ENCODE data around the gene MT1X. TPM values are rescaled to one million over a fixed set of nuclear protein-coding genes. Genes with fewer than 3 reads are reported as not detected.
"Not testable (repeated sequence)": the region's sequence is repeated elsewhere in the genome, so short reads cannot be mapped to it uniquely, and the experiment has no call there.

The MT1X gene
- total RNA-seq, 2 donors from 2014 or later = 268 to 697 TPM

GRCh38 chr16:56664506-56664905 lies 17.8 kb upstream of the MT1X start:
- no peak overlapping the region for H3K4me3 ChIP-seq
- intact Hi-C loops (cut with DNase I) = no loop called here
- TF ChIP-seq POLR2A (IDR thresholded peaks at IDR 0.05) = no peak
- no peak for TF ChIP-seq CTCF (IDR thresholded peaks at IDR 0.05)
- no peak for TF ChIP-seq POLR2AphosphoS5 (IDR thresholded peaks at IDR 0.05)
- H3K4me1 ChIP-seq (replicated peaks) = peaks cover 6% of the 10 kb centered on the region
- no peak overlapping the region for H3K27ac ChIP-seq
- no peaks in the 10 kb centered on the region for H3K36me3 ChIP-seq
- WGBS = 93% methylated on average over 1 of the region's 1 CpG
- no peaks in the 10 kb centered on the region for H3K9me3 ChIP-seq
- no peaks in the 10 kb centered on the region for H3K27me3 ChIP-seq (replicated peaks; ENCODE audit: insufficient read depth)
- no peak for DNase-seq (ENCODE audit: low spot score)

- H3K4me1 ChIP-seq (replicated peaks); H3K27me3 ChIP-seq (replicated peaks; ENCODE audit: insufficient read depth); H3K36me3 ChIP-seq; DNase-seq (ENCODE audit: low spot score); intact Hi-C loops (cut with DNase I); H3K27ac ChIP-seq; H3K4me3 ChIP-seq; H3K9me3 ChIP-seq: not testable (repeated sequence)
- WGBS = 72% methylated on average over 8 of the region's 8 CpGs
These were observed 16.7 kb upstream of the MT1X start for GRCh38 chr16:56665286-56666261.

GRCh38 chr16:56667581-56668571 lies 14.4 kb upstream of the MT1X start, which contains the start of gene MT1G:
TSS of gene MT1G (minus strand) at chr16:56668065. CDS start at chr16:56667993, 72 bp downstream.
- no peak for TF ChIP-seq CTCF (IDR thresholded peaks at IDR 0.05)
- TF ChIP-seq POLR2A (IDR thresholded peaks at IDR 0.05) = no peak
- TF ChIP-seq POLR2AphosphoS5 (IDR thresholded peaks at IDR 0.05) = no peak
- DNase-seq (ENCODE audit: low spot score) = peak; percentile 33
- Histone ChIP-seq H3K9me3 (no peaks in the 10 kb centered on the region), H3K4me1 (replicated peaks) (peaks cover 6% of the 10 kb centered on the region), H3K4me3 (peak within 1 kb of the TSS; percentile 14 to 17), H3K27ac (no peak within 1 kb of the TSS), H3K36me3 (no peaks in the 10 kb centered on the region), H3K27me3 (replicated peaks; ENCODE audit: insufficient read depth) (no peaks in the 10 kb centered on the region)
- 13% methylated on average over 44 of the region's 46 CpGs for WGBS
- intact Hi-C loops (cut with DNase I) = no loop called here

GRCh38 chr16:56669005-56669839 lies 13.0 kb upstream of the MT1X start, which contains the start of gene MT1H:
TSS of gene MT1H (plus strand) at chr16:56669814. CDS start at chr16:56669885, 71 bp downstream.
- Histone ChIP-seq H3K27me3 (replicated peaks; ENCODE audit: insufficient read depth) (no peaks in the 10 kb centered on the region), H3K4me3 (no peak within 1 kb of the TSS)
- DNase-seq (ENCODE audit: low spot score) = no peak

More at GRCh38 chr16:56669005-56669839, 13.0 kb upstream of the MT1X start, which contains the start of gene MT1H:
- TF ChIP-seq POLR2A (IDR thresholded peaks at IDR 0.05) = no peak
- TF ChIP-seq CTCF (IDR thresholded peaks at IDR 0.05) = no peak
- no peak for TF ChIP-seq POLR2AphosphoS5 (IDR thresholded peaks at IDR 0.05)
- Histone ChIP-seq H3K36me3 (no peaks in the 10 kb centered on the region), H3K9me3 (no peaks in the 10 kb centered on the region), H3K4me1 (replicated peaks) (peaks cover 6% of the 10 kb centered on the region), H3K27ac (no peak within 1 kb of the TSS)
- intact Hi-C loops (cut with DNase I) = no loop called here
- WGBS = 23% methylated on average over 35 of the region's 38 CpGs
